Panc1 (cell line): ENCODE measurements around the gene GPR42. TPM values are rescaled to one million over a fixed set of nuclear protein-coding genes. Genes with fewer than 3 reads are reported as not detected.

ENCODE experiments used
- ATAC-seq: fragments of 200-7000 bp; cut with Tn5 transposase; 2 replicates; pipeline ENCODE4 v1.9.1; 2020; ENCODE audit warnings: mild to moderate bottlenecking, moderate library complexity
- BruUV-seq: library from RNA; stranded (reverse); fragments of 400-500 nt; replicated peaks from 2 replicates; lab custom pipeline; 2021; lab: Mats Ljungman, UMichigan
- CTCF ChIA-PET: fragments of 300-600 bp; sonication (Branson Sonifier 250); formaldehyde crosslinking; loops from one replicate; lab custom pipeline; 2022; ENCODE audit warnings: antibody characterized with exemption; lab: Charles Lee
- POLR2A ChIA-PET: fragments of 300-600 bp; sonication (Branson Sonifier 250); formaldehyde crosslinking; loops from one replicate; lab custom pipeline; 2022; ENCODE audit warnings: antibody characterized with exemption; lab: Charles Lee
- DNase-seq: peaks from one replicate; pipeline ENCODE4 v3.0.0-alpha.2; 2010; ENCODE audit warnings: low read depth, low spot score
- H3K27ac ChIP-seq: 2 replicates; pipeline ENCODE4 v1.5.1; 2011; ENCODE audit warnings: mild to moderate bottlenecking, low read length, inconsistent platforms
- H3K27me3 ChIP-seq: fragments of 200-500 bp; sonication (Bioruptor generic); 2 replicates; pipeline ENCODE4 v1.6.0; 2014; ENCODE audit warnings: low read length, inconsistent platforms; ENCODE audit not compliant: control insufficient read depth, insufficient read depth
- H3K36me3 ChIP-seq: fragments of 200-500 bp; sonication (Bioruptor generic); 2 replicates; pipeline ENCODE4 v1.5.1; 2014; ENCODE audit warnings: inconsistent platforms, mild to moderate bottlenecking, low read length, moderate library complexity; ENCODE audit not compliant: control insufficient read depth, insufficient read depth
- H3K4me1 ChIP-seq: 2 replicates; pipeline ENCODE4 v1.5.1; 2011; ENCODE audit warnings: inconsistent platforms, mild to moderate bottlenecking, low read length, moderate library complexity; ENCODE audit not compliant: control insufficient read depth, insufficient read depth
- H3K4me3 ChIP-seq, 2 experiments: 2 replicates each; pipeline ENCODE4 v1.5.1; 2011 to 2012; ENCODE audit warnings: low read depth in 2 of 2, low read length in 2 of 2, mild to moderate bottlenecking in 2 of 2, inconsistent platforms in 1 of 2, moderate library complexity in 1 of 2
- H3K9me3 ChIP-seq: fragments of 200-500 bp; sonication (Bioruptor generic); 2 replicates; pipeline ENCODE4 v1.5.1; 2014; ENCODE audit warnings: low read depth, mild to moderate bottlenecking, inconsistent platforms, low read length, moderate library complexity; ENCODE audit not compliant: control insufficient read depth, insufficient read depth
- CTCF ChIP-seq: fragments of 450-650 bp; IDR thresholded peaks from 2 replicates; pipeline ENCODE4 v1.5.1; 2017; ENCODE audit warnings: mild to moderate bottlenecking
- POLR2AphosphoS5 ChIP-seq: IDR thresholded peaks from 2 replicates; pipeline ENCODE4 v1.6.1; 2012; ENCODE audit warnings: mild to moderate bottlenecking, low read depth, low read length, moderate library complexity
- REST ChIP-seq, 2 experiments: IDR thresholded peaks; 2 replicates each; pipeline ENCODE4 v1.6.1; 2011 to 2012; ENCODE audit warnings: low read depth in 2 of 2, control low read depth in 1 of 2, low read length in 1 of 2, mild to moderate bottlenecking in 1 of 2, moderate library complexity in 1 of 2; ENCODE audit not compliant: insufficient read depth in 1 of 2
- SIN3A ChIP-seq: IDR thresholded peaks from 2 replicates; pipeline ENCODE4 v1.6.1; 2012; ENCODE audit warnings: low read depth, mild to moderate bottlenecking, low read length, moderate library complexity, borderline replicate concordance; ENCODE audit not compliant: insufficient read depth
- TCF7L2 ChIP-seq: IDR thresholded peaks from 2 replicates; pipeline ENCODE4 v1.6.1; 2011; ENCODE audit warnings: mild to moderate bottlenecking, low read depth, low read length, inconsistent platforms
- in situ Hi-C: cut with HindIII; loops from 2 replicates; pipeline ENCODE4 v1.10.0; 2016; ENCODE audit warnings: low sequenced_read_pairs, low pct_unique_long_range_greater_than_20kb
- intact Hi-C: fragments of 100-400 bp; cut with micrococcal nuclease; formaldehyde crosslinking; loops from one replicate; pipeline ENCODE4 v1.10.0; 2022; ENCODE audit not compliant: unreplicated experiment
- total RNA-seq: library from RNA; stranded (reverse); gene quantifications from one replicate; pipeline ENCODE4 v1.2.1, GENCODE V29; 2021; ENCODE audit not compliant: unreplicated experiment

Gene GPR42
- total RNA-seq, 1 experiment from 2014 or later, result not detected

GRCh38 chr19:35328851-35329285 lies 42.0 kb upstream of the GPR42 start, which contains the start of gene CD22:
TSS of gene CD22 (plus strand) at chr19:35329187. CDS start at chr19:35332041, 2,854 bp downstream.
- Histone ChIP-seq H3K9me3 (no peaks in the 10 kb centered on the region), H3K4me3 (no peak within 1 kb of the TSS), H3K27ac (no peak within 1 kb of the TSS), H3K4me1 (no peaks in the 10 kb centered on the region), H3K36me3 (no peaks in the 10 kb centered on the region), H3K27me3 (no peaks in the 10 kb centered on the region)
- CTCF ChIA-PET, result no interaction called here
- BruUV-seq, result no TSS peak
- in situ Hi-C loops (no loop called here), intact Hi-C loops (no loop called here)
- TF ChIP-seq CTCF (no peak), POLR2AphosphoS5 (no peak), REST (IDR thresholded peaks at IDR 0.05; ENCODE audit: insufficient read depth in 1 of 2, low read depth in 2 of 2, low read length in 1 of 2) (no peak), SIN3A (no peak), TCF7L2 (no peak)
- no peak for DNase-seq
- ATAC-seq, result no peak
- POLR2A ChIA-PET, result no interaction called here

- POLR2A ChIA-PET, result no interaction called here
- no peaks in the 10 kb centered on the region for H3K4me1 ChIP-seq
- DNase-seq, result no peak
- no TSS peak for BruUV-seq
- H3K4me3 ChIP-seq, result no peak overlapping the region
- H3K27me3 ChIP-seq, result no peaks in the 10 kb centered on the region
- no peaks in the 10 kb centered on the region for H3K9me3 ChIP-seq
- no peak for ATAC-seq
- in situ Hi-C loops, result no loop called here
- intact Hi-C loops, result no loop called here
- TF ChIP-seq CTCF (no peak), POLR2AphosphoS5 (no peak), SIN3A (no peak), TCF7L2 (no peak), REST (IDR thresholded peaks at IDR 0.05; ENCODE audit: insufficient read depth in 1 of 2, low read depth in 2 of 2, low read length in 1 of 2) (no peak)
- H3K27ac ChIP-seq, result no peak overlapping the region
- CTCF ChIA-PET, result no interaction called here
- H3K36me3 ChIP-seq, result no peaks in the 10 kb centered on the region
Observed at GRCh38 chr19:35329323-35329722, 41.5 kb upstream of the GPR42 start.
